ENCODE results near the gene CACNA1C.

DNA sequence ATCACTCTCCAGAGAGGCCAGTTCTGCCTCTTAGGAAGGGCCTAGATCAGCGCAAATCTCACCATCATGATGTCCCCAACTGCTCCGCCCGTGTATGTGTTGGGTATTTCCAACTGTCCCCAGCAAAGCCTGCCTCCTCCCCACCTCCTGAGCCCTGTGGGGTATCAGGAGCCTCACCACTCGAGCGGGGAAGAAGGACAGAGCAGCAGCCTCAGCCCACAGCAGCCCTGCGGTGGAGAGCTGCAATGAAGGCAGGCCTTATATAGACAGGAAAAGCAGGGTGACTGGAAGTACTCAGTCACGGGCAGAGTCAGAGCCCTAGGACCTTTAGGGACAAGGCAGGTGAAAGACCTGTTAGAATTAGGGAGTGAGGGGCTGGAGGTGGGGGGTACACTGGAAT is 358.2 kb downstream of the CACNA1C start:
- TF ChIP-seq, protein P1, sequence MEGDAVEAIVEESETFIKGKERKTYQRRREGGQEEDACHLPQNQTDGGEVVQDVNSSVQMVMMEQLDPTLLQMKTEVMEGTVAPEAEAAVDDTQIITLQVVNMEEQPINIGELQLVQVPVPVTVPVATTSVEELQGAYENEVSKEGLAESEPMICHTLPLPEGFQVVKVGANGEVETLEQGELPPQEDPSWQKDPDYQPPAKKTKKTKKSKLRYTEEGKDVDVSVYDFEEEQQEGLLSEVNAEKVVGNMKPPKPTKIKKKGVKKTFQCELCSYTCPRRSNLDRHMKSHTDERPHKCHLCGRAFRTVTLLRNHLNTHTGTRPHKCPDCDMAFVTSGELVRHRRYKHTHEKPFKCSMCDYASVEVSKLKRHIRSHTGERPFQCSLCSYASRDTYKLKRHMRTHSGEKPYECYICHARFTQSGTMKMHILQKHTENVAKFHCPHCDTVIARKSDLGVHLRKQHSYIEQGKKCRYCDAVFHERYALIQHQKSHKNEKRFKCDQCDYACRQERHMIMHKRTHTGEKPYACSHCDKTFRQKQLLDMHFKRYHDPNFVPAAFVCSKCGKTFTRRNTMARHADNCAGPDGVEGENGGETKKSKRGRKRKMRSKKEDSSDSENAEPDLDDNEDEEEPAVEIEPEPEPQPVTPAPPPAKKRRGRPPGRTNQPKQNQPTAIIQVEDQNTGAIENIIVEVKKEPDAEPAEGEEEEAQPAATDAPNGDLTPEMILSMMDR (IDR thresholded peaks at IDR 0.05): no peak
- TF ChIP-seq POLR2A (IDR thresholded peaks at IDR 0.05): no peak

Data from tibial nerve (tissue), 3 donors.